Uterus (tissue), 2 donors: ENCODE data around the gene SLC6A19.

Source experiments
- POLR2A ChIP-seq, 2 donors: fragments of 450-650 bp; IDR thresholded peaks; one replicate each; pipeline ENCODE4 v1.6.1; 2016; ENCODE audit warnings: antibody characterized with exemption in 2 of 2, mild to moderate bottlenecking in 1 of 2, moderate library complexity in 1 of 2
- TF ChIP-seq, protein P1 (sequence below), 4 experiments: fragments of 200-600 bp in 2 of 4; fragments of 450-650 bp in 2 of 4; sonication (generic) in 2 of 4; IDR thresholded peaks; one replicate each; pipeline ENCODE4 v1.5.1; 2016 to 2019; ENCODE audit warnings: antibody characterized with exemption in 4 of 4, mild to moderate bottlenecking in 2 of 4, moderate library complexity in 1 of 4

DNA sequence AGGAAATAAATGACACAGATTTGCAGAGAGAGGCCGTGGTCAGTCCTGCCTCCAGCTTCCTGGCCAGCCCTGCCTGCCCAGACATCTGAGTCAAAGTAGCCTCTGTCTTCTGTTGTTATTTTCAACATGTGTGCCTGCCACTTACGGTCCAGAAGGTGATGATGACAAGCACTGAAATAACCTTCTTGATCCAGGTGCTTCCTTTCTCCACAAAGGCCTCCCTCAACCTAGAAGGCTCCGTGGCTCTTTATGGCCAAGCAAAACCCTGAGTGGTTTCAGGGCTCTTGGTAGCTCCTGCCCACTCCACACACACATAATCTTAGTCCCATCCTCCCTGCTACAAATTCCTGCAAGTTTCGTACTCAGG, 34.1 kb upstream of the SLC6A19 start:
- TF ChIP-seq, protein P1, sequence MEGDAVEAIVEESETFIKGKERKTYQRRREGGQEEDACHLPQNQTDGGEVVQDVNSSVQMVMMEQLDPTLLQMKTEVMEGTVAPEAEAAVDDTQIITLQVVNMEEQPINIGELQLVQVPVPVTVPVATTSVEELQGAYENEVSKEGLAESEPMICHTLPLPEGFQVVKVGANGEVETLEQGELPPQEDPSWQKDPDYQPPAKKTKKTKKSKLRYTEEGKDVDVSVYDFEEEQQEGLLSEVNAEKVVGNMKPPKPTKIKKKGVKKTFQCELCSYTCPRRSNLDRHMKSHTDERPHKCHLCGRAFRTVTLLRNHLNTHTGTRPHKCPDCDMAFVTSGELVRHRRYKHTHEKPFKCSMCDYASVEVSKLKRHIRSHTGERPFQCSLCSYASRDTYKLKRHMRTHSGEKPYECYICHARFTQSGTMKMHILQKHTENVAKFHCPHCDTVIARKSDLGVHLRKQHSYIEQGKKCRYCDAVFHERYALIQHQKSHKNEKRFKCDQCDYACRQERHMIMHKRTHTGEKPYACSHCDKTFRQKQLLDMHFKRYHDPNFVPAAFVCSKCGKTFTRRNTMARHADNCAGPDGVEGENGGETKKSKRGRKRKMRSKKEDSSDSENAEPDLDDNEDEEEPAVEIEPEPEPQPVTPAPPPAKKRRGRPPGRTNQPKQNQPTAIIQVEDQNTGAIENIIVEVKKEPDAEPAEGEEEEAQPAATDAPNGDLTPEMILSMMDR (IDR thresholded peaks at IDR 0.05): no peak
- TF ChIP-seq POLR2A (IDR thresholded peaks at IDR 0.05): no peak
